ENCODE data around the gene ZRANB2. TPM values are rescaled to one million over a fixed set of nuclear protein-coding genes. Genes with fewer than 3 reads are reported as not detected.

Gene ZRANB2
- polyA plus RNA-seq, 3 donors = 21.3 to 42.1 (median 22.9) TPM

DNA sequence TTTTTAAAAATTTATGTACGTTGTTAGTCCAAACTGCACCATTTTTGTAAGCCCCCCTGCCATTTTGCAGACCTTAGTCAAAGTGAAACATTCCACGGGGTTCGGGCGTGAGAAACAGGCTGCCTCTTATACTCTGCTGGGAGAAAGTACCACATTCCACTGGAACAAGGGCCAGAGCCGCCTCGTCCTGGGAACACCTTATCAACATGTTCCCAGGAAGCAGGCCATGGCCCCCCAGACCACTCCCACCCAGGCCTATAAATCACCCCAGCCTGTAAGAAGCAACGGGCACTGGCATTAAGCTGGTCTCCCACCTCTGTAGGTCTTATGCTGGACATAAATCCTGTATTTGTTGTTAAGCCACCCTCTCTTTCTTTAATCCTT lies 854 bp upstream of the ZRANB2 start:
- Histone ChIP-seq H3K4me1 (ENCODE audit: control insufficient read depth in 1 of 2, insufficient read depth in 2 of 2, low read length in 2 of 2) (peaks cover 7 to 20% of the 10 kb centered on the region in 2 donors), H3K36me3 (replicated peaks in 1 of 2; ENCODE audit: control insufficient read depth in 1 of 2, insufficient read depth in 2 of 2, low read length in 2 of 2) (peaks cover 17 to 18% of the 10 kb centered on the region in 2 donors), H2AFZ (ENCODE audit: insufficient read depth, low read depth, low read length, poor library complexity, severe bottlenecking) (peak overlapping the region; percentile 88), H3K9ac (ENCODE audit: insufficient read depth, low read length, poor library complexity, severe bottlenecking) (no peak overlapping the region), H3K9me3 (replicated peaks in 1 of 2; ENCODE audit: control insufficient read depth in 1 of 2, insufficient read depth in 1 of 2, low read length in 2 of 2) (peaks cover 0 to 3% of the 10 kb centered on the region in 2 donors), H3K27ac (ENCODE audit: low read depth in 1 of 2, low read length in 2 of 2) (peak overlapping the region in 1 of 2 donors; percentile 98), H3K4me2 (replicated peaks; ENCODE audit: extremely low read depth, low read length, poor library complexity, severe bottlenecking) (peak overlapping the region; percentile 89), H4K20me1 (ENCODE audit: insufficient read depth, low read length) (peaks cover 17% of the 10 kb centered on the region), H3K4me3 (replicated peaks in 1 of 3; ENCODE audit: low read depth in 2 of 3, low read length in 3 of 3) (peak overlapping the region in 2 of 3 experiments; percentile 97 to 98), H3K27me3 (ENCODE audit: control insufficient read depth in 2 of 2, insufficient read depth in 2 of 2, low read length in 2 of 2) (peaks cover 0 to 3% of the 10 kb centered on the region in 2 donors), H3K79me2 (ENCODE audit: insufficient read depth, low read length) (peaks cover 40% of the 10 kb centered on the region)
- intact Hi-C loops (cut with micrococcal nuclease) = loop anchor here (5.0 to 10.0 kb wide), 2 partner anchors 874 to 877 kb away; partner anchors contain the start of gene LRRC40 (in 2 of the 2)
- H3K4me3 Mint-ChIP-seq = peak overlapping the region; percentile 47 to 98
- peaks cover 2 to 9% (median 7%) of the 10 kb centered on the region in 3 donors for H3K27me3 Mint-ChIP-seq (ENCODE audit: low read depth in 3 of 3)
- peaks cover 2 to 7% (median 4%) of the 10 kb centered on the region in 7 donors for H3K9me3 Mint-ChIP-seq
- no peak for DNase-seq
- peaks cover 9 to 13% of the 10 kb centered on the region in 2 donors for H3K36me3 Mint-ChIP-seq
- 98% methylated on average over 6 of the region's 7 CpGs for WGBS (ENCODE audit: insufficient coverage)
- TF ChIP-seq, protein P1, sequence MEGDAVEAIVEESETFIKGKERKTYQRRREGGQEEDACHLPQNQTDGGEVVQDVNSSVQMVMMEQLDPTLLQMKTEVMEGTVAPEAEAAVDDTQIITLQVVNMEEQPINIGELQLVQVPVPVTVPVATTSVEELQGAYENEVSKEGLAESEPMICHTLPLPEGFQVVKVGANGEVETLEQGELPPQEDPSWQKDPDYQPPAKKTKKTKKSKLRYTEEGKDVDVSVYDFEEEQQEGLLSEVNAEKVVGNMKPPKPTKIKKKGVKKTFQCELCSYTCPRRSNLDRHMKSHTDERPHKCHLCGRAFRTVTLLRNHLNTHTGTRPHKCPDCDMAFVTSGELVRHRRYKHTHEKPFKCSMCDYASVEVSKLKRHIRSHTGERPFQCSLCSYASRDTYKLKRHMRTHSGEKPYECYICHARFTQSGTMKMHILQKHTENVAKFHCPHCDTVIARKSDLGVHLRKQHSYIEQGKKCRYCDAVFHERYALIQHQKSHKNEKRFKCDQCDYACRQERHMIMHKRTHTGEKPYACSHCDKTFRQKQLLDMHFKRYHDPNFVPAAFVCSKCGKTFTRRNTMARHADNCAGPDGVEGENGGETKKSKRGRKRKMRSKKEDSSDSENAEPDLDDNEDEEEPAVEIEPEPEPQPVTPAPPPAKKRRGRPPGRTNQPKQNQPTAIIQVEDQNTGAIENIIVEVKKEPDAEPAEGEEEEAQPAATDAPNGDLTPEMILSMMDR (IDR thresholded peaks at IDR 0.05) = no peak
- peak overlapping the region in 2 of 7 donors; percentile 58 to 97 for H3K27ac Mint-ChIP-seq
- H3K4me1 Mint-ChIP-seq = peaks cover 16% of the 10 kb centered on the region

GRCh38 chr1:71080230-71080738 lies 551 bp downstream of the ZRANB2 start:
- Histone ChIP-seq H3K9me3 (replicated peaks in 1 of 2; ENCODE audit: control insufficient read depth in 1 of 2, insufficient read depth in 1 of 2, low read length in 2 of 2) (peaks cover 0 to 3% of the 10 kb centered on the region in 2 donors), H4K20me1 (ENCODE audit: insufficient read depth, low read length) (peaks cover 31% of the 10 kb centered on the region), H3K36me3 (replicated peaks in 1 of 2; ENCODE audit: control insufficient read depth in 1 of 2, insufficient read depth in 2 of 2, low read length in 2 of 2) (peaks cover 32% of the 10 kb centered on the region in 2 donors), H3K4me1 (ENCODE audit: control insufficient read depth in 1 of 2, insufficient read depth in 2 of 2, low read length in 2 of 2) (peaks cover 7 to 20% of the 10 kb centered on the region in 2 donors), H3K4me2 (replicated peaks; ENCODE audit: extremely low read depth, low read length, poor library complexity, severe bottlenecking) (peak overlapping the region; percentile 89), H3K27ac (ENCODE audit: low read depth in 1 of 2, low read length in 2 of 2) (peak overlapping the region; percentile 81 to 98), H3K9ac (ENCODE audit: insufficient read depth, low read length, poor library complexity, severe bottlenecking) (peak overlapping the region; percentile 87), H3K27me3 (ENCODE audit: control insufficient read depth in 2 of 2, insufficient read depth in 2 of 2, low read length in 2 of 2) (peaks cover 0 to 3% of the 10 kb centered on the region in 2 donors), H2AFZ (ENCODE audit: insufficient read depth, low read depth, low read length, poor library complexity, severe bottlenecking) (peak overlapping the region; percentile 88), H3K4me3 (replicated peaks in 1 of 3; ENCODE audit: low read depth in 2 of 3, low read length in 3 of 3) (peak overlapping the region; percentile 88 to 98 (median 97)), H3K79me2 (ENCODE audit: insufficient read depth, low read length) (peaks cover 54% of the 10 kb centered on the region)
- H3K9me3 Mint-ChIP-seq = peaks cover 2 to 7% (median 4%) of the 10 kb centered on the region in 7 donors
- peak overlapping the region; percentile 97 to 99 (median 99) for H3K27ac Mint-ChIP-seq
- DNase-seq = peak; percentile 3 to 36 (median 9)
- TF ChIP-seq, protein P1 (IDR thresholded peaks at IDR 0.05) = no peak
- WGBS (ENCODE audit: insufficient coverage) = 3% methylated on average over 14 of the region's 17 CpGs
- peak overlapping the region; percentile 94 to 98 for H3K4me3 Mint-ChIP-seq
- H3K36me3 Mint-ChIP-seq = peaks cover 23 to 25% of the 10 kb centered on the region in 2 donors
- H3K4me1 Mint-ChIP-seq = peaks cover 16% of the 10 kb centered on the region
- peaks cover 2 to 7% (median 6%) of the 10 kb centered on the region in 3 donors for H3K27me3 Mint-ChIP-seq (ENCODE audit: low read depth in 3 of 3)
- intact Hi-C loops (cut with micrococcal nuclease) = loop anchor here (5.0 to 10.0 kb wide), 2 partner anchors 873 to 875 kb away; partner anchors contain the start of gene LRRC40 (in 2 of the 2)
